8988T (cell line): ENCODE results near the gene CERKL.

Experiments
- DNase-seq: peaks from one replicate; pipeline ENCODE4 v3.0.0; 2011

CERKL gene

DNA sequence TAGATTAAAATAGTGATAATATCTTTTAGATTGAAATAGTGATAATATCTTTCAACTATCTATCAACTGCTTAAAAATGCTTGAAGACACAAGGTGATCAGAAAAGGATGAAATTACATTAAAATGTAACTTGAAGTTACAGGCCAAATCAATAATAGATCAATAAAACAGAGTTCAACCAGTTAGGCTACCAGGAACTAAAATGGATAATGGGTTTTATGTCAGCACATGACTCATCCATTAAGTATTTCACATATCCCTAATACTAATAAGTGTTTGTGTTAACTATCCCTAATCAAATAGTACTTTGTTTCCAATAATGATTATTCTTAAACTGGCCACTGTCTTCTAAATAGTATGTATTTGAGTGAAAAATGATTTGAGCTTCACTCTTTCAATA is 33.7 kb downstream of the CERKL start:
- DNase-seq: no peak

- no peak for DNase-seq
Observed at GRCh38 chr2:181621779-181622490, 35.0 kb downstream of the CERKL start.

GRCh38 chr2:181619516-181619915 is 37.4 kb downstream of the CERKL start:
- no peak for DNase-seq

DNA sequence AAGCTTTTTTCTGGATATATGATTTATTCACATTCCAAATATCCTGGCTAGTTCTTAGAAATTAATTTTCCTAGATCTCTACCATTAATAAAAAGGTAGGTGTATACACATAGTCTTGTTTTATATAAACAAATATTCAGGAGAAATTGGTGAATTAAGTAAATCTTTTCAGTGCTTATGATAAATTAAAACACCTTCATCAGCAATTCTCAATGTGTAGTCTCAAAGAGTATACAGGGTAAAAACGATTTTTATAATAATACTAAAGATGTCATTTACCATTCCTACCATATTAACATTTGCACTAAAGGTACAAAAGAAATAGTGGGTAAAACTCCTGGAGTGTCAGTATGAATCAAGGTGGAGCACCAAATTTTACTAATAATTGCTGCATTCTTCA is 40.2 kb downstream of the CERKL start:
- DNase-seq: no peak

GRCh38 chr2:181614874-181615638 is 41.8 kb downstream of the CERKL start:
- no peak for DNase-seq

DNA sequence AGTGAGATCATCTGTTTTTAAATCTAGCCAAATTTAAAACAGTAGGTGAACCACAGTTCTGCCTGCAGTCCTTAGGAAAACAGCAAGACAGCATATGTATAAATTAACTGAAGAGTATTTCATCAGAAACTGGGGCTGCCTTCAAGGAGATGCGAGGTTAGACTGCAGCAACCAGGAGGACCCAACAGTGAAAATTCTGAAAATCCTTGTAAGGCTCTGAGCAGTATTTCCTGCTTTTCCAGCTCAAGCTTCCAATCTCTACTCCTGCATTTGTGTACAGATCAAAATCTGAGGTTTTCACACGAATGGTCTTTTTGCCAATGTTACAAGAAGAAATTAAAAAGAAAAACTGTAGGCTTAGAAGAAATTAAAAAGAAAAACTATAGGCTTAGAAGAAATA is 43.7 kb downstream of the CERKL start:
- DNase-seq: no peak

- no peak for DNase-seq
Observed at GRCh38 chr2:181607629-181608590, 49.0 kb downstream of the CERKL start.

- DNase-seq: no peak
Observed at GRCh38 chr2:181605889-181606837, 50.7 kb downstream of the CERKL start.

GRCh38 chr2:181602017-181602416 is 54.9 kb downstream of the CERKL start:
- DNase-seq: no peak

GRCh38 chr2:181596556-181596955 is 60.3 kb downstream of the CERKL start:
- DNase-seq: no peak

- DNase-seq: no peak
Observed at GRCh38 chr2:181594322-181594721, 62.6 kb downstream of the CERKL start.

GRCh38 chr2:181589779-181590178 is 67.1 kb downstream of the CERKL start:
- DNase-seq: no peak

DNA sequence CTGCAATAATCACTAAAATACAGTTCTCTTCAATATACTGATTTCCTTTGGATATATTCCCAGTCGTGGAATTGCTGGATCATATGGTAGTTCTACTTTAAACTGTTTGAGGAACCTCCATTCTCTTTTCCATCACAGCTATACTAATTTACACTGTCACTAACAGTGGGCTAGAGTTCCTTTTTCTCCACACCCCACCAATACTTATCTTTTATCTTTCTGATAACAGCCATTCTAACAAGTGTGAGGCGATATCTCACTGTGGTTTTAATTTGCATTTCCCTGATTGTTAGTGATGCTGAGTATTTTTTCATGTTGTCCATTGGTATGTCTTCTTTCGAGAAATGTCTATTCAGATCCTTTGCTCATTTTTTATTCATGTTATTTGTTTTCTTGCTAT is 68.4 kb downstream of the CERKL start:
- no peak for DNase-seq

DNA sequence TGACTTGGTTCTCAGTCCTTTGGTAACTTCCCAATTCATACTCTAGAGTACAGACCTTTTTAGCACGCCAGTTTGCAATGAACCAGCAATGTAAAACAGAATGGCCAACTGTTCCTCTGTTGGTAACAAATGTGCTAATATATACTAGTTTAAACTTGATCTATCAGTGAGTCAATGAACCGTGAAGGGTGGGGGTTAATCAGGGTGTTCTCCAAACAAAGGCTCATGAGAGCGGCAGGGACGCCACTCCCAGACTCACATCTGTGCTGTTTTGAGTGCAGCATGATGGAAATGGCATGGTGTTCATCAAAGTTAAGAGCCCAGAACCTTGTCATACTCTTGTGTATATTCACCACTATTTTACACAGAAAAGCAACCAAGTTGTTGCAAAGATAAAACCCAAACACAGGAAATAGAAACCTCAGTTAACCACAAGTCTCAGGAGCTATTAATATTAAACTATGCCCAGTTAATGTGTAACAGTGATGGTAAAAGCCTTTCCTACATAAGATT is 70.3 kb downstream of the CERKL start:
- no peak for DNase-seq

DNA sequence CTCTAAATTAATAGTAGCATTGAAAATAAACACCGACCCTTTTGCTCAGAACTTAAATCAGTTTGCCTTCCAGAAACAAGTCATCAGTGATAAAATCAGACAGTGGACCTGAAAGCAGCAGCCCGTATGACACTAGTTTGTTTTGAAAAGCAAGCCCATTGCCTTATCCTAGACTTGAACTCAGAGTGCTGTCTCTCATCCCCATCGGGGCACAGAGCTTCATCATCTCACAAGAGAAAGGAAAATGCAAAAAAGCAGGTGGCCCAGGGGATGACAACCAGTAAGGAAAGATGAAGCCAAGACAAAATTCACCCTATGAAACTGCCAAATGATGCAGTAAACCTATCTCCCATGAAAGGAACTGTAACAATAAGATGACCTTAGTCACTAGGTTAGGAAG is 71.2 kb downstream of the CERKL start:
- no peak for DNase-seq

- no peak for DNase-seq
Observed at GRCh38 chr2:181581534-181581933, 75.4 kb downstream of the CERKL start.

DNA sequence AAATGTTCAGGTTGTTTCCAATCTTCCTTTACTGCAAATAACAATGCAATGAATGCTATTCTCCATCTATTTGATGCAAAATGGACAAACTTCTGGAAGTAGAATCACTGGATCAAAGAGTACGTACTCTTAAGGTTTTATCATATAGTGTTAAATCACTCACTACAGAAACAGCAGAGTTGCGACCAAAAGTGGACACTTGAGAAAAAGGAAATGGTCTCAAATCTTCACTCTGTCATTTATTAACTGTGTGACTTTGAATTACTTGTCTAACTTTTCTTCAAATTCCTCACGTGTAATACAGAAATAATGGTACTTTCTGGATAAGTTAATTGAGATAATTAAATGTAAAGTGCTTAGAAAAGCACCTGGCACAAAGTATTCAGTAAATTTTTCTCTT is 78.1 kb downstream of the CERKL start:
- no peak for DNase-seq

GRCh38 chr2:181576431-181576830 is 80.5 kb downstream of the CERKL start:
- DNase-seq: no peak

- no peak for DNase-seq
Observed at GRCh38 chr2:181575650-181576025, 81.3 kb downstream of the CERKL start.

GRCh38 chr2:181575024-181575649 is 81.8 kb downstream of the CERKL start:
- no peak for DNase-seq

DNA sequence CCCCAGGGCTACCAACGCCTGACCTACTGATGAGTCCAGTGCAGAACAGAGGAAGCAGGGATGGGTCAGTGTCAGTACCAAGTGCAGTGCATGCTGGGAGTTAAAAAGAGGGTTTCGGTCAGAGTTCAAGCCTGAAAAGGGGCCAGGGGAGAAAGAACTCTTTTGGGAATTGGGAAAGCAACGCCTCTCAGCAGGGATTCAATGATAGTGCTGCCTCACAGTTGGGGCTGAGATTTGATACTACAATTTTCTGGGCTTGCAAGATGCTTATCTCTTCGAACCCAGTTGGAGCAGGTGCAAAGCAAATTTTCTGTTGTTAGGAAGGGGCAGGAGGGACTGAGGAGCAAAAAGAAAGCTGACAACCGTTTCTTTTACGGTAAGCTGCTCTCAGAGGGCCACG is 82.6 kb downstream of the CERKL start:
- DNase-seq: no peak
